Measurements from ENCODE around the gene ZNF26.
"Not testable (repeated sequence)": the region's sequence is repeated elsewhere in the genome, so short reads cannot be mapped to it uniquely, and the experiment has no call there.

The ZNF26 gene, protein sequence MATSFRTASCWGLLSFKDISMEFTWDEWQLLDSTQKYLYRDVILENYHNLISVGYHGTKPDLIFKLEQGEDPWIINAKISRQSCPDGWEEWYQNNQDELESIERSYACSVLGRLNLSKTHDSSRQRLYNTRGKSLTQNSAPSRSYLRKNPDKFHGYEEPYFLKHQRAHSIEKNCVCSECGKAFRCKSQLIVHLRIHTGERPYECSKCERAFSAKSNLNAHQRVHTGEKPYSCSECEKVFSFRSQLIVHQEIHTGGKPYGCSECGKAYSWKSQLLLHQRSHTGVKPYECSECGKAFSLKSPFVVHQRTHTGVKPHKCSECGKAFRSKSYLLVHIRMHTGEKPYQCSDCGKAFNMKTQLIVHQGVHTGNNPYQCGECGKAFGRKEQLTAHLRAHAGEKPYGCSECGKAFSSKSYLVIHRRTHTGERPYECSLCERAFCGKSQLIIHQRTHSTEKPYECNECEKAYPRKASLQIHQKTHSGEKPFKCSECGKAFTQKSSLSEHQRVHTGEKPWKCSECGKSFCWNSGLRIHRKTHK

DNA sequence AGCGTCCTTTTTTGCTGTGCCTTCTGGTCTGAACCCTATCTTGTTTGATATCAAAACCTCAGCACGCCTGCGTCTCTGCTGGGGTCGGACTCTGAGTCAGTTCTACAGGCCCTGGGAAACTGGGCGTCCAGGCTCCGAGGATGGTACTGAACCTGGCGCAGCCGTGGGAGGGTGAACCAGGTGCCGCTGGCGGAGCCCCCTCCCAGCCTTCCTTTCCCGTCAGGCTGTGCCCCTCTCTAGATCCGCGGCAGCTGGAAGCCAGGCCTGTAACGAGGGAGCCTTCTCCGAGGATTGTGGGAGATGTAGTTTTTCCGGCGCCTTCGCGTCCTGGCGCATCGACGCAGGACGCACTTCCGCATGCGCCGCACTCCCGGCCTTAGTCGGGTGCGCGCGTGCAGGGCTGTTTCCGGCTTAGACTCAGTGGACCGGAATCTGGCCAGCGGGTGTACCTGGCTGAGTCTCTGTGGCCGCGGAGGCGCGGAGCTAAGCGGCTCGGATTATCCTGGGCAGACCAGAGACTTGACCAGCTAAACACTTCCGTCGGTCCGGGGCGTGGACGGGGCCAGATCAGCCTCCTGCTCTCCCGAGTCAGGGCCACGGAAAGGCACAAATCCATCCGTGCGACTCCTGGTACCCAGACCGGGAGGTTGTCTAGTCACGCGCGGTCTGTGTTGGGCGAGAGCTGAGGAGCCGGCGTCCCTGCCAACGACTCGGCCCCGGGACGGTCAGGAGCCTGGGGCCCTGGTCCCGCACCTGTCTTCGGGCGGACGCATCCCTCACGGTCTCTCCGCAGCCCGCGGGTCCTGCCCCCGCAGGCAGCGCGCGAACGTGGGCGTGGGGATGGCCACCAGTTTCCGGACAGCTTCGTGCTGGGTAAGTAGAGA lies at the start of gene ZNF26:
Gene ZNF26 (plus strand): TSS at position 367 of the 884 bp plus-strand sequence. CDS start 474 bp downstream, at position 841.
- peak; percentile 65 for DNase-seq

DNA sequence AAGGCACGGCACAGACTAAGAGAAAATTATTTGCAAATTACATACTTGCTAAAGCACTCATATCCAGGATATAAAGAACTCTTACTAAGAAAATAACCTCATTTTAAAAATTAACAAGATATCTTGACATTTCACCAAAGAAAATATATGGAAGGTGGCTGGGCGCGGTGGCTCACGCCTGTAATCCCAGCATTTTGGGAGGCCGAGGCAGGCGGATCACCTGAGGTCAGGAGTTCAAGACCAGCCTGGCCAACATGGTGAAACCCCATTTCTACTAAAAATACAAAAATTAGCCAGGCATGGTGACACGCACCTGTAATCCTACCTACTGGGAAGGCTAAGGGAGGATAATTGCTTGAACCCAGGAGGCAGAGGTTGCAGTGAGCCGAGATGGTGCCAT lies 49.2 kb upstream of the ZNF26 start:
- not testable (repeated sequence) for DNase-seq

DNA sequence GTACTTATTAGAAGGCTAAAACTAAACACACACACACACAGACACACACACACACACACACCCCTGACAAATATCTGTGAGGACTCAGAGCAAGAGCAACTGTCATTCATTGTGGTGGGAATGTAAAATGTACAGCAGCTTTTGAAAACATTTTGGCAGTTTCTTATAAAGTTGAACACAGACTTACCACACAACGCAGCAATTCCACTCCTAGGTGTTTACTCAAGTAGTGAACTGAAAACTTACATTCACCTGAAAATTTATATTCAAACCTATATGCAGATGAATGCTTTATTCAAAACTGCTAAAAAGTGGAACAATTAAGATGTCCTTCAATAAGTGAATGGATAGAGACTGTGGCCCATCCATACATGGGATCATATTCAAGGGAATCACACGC lies 48.7 kb upstream of the ZNF26 start:
- no peak for DNase-seq

DNA sequence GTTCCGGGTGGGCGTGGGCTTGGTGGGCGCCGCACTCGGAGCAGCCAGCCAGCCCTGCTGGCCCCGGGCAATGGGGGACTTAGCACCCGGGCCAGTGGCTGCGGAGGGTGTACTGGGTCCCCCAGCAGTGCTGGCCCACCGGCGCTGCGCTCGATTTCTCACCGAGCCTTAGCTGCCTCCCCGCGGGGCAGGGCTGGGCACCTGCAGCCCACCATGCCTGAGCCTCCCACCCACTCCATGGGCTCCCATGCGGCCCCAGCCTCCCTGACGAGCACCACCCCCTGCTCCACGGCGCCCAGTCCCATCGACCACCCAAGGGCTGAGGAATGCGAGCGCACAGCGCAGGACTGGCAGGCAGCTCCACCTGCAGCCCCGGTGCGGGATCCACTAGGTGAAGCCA lies 47.4 kb upstream of the ZNF26 start:
- DNase-seq, result not testable (repeated sequence)

DNA sequence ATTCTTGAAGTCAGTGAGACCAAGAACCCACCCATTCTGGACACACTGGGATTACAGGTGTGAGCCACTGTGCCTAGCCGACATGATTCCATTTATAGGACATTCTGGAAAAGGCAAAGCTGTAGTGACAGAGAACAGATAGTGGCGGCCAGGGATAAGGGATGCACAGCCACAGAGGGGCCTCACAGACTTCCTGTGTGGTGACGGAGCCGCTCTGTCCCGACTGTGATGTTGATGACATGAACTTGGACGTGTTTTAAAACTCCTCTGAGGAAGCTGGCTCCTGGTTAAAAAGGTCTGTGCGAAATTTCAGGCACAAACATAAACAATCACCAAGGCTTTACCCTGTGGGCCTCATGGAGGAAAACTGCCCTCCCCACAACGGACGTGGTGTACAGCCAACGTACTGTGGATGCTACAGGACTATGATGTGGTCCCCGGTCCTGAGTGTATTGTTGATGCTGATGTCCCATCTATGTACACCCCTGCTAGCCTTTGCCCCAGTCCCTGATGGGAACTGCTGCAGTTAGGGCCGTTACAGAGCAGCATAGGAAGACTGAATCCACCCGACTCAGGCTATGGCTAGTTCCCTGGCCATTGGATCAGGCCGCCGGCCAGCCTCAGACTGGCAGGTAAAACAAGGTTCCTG lies 46.0 kb upstream of the ZNF26 start:
- DNase-seq, result no peak

DNA sequence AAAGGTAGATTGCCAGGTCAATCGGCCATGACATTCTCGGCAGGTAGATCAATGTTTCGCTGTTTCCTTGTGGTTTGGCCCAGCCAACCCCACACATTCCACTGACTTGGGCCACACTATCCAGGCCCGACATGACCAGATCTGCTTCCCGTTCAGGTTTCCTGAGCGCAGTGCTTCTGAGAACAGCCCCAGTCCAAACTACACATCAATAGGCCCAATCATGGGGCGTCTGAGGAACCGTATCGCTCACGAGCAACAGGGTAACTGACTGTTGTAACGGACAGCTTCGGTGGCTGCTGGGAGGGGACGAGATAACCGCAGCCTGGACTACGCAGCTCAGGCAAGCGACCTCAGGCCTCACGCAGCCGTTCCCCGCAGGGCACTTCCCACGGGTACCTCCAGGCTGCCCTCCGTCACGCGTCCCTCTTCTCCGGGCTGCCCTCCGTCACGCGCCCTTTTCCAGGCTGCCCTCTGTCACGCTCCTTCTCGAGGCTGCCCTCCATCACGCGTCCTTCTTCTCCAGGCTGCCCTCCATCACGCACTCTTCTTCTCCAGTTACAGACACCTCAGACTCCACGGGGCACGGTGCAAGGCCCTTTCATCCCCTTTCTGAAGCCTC lies 44.7 kb upstream of the ZNF26 start:
- no peak for DNase-seq

DNA sequence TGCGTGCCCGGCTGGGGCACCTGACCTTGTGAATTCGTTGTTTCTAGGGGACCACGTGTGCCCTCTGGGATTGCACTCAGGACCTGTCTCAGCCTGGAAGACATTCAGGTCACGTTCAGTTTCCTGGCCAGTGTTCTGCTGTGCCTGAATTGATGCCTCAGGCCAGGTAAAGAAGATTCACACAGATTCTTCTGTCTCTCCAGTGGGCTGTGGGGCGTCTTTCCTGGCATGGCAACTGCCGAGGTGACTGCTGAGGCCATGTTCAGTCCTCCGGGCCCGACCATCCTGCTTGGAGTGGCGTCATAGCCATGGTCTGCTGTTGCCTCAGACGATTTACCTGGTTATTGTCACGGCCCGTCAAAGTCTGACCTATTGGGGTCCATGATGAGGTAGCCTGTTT lies 43.6 kb upstream of the ZNF26 start:
- no peak for DNase-seq

DNA sequence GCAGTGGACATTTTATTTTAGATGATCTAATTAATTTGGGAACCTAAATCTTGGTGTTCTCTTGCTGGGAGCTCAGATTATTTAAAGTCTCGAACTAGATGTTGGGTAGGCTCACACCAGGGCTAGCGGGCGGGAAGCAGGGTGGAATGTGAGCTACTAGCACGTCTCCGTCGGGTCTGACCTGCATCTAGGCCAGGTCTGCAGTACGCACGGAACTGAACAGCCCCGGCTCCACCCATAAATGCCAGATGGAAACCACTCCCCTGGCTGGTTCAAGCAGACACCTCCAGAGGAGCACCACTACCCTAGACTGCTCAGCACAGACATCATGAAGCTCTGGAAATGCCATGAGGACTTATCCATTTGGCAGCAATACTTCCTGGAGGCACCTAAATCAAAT lies 40.4 kb upstream of the ZNF26 start:
- DNase-seq, result no peak

DNA sequence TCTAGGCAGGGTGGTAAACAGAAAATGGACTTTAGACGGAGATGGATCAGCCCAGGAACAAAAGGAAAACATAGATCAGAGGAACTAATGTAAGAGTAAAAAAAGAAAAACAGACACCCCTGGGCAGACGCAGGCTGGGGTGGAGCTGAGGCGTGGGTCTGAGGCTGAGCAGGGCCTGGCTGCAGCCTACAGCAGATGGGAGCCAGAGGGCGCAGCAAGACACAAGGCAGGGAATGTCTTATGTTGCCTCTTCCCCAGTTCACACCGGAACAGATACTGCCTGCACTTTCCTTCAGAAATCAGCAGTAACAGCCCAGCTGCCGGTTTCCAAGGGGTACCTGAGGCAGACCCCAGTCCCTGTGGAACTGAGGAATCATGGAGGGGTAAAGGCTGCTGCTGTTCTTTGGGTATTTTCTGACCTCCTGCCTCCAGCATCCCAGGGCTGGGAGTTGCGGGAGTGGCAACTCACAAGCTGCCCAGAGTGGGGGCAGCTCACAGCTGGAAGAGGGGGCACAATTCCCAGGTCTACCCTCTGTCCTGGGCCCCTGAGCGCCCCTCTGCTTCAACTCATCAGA lies 39.8 kb upstream of the ZNF26 start:
- DNase-seq, result no peak

DNA sequence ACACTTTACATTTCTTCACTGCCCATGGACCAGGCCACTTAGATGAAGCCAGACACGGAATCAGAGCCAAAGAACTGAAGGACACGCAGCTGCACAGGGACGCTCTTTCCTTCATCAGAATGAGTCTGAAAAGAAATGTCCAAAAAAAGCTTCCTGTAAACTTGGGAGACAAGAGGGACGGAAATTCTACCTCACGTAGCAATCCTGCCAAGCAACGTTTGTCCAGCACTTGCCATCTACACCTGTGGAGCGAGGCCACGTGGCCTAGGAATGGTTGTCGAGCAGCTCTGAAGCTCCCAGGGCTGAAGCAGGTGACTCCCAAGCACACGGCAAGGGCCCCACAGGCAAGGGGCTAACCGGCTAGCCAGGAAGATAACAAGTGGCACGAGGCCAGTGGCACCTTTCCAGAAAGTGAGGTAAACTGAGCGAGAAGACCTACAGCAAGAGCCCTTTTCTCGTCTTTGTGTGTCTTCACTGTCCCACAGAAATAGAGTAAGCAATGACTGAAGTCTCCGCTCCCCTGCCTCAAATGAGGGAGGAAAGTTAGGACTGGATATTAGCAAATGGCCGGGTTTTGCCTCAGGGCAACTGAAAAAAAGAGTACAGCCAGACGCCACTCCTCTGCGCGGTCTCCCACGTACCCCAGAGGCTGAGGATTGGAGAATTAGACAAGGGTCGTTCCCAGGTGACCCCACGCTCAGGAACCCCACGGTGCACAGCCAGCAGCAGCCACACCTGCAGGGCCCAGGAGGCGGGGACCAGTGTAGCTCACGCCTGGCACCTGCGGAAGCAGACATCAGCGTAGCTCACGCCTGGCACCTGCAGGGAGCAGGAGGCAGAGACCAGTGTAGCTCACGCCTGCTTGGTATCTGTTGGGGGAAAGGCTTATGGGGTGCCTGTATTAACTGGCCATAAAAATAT lies 37.8 kb upstream of the ZNF26 start:
- no peak for DNase-seq

DNA sequence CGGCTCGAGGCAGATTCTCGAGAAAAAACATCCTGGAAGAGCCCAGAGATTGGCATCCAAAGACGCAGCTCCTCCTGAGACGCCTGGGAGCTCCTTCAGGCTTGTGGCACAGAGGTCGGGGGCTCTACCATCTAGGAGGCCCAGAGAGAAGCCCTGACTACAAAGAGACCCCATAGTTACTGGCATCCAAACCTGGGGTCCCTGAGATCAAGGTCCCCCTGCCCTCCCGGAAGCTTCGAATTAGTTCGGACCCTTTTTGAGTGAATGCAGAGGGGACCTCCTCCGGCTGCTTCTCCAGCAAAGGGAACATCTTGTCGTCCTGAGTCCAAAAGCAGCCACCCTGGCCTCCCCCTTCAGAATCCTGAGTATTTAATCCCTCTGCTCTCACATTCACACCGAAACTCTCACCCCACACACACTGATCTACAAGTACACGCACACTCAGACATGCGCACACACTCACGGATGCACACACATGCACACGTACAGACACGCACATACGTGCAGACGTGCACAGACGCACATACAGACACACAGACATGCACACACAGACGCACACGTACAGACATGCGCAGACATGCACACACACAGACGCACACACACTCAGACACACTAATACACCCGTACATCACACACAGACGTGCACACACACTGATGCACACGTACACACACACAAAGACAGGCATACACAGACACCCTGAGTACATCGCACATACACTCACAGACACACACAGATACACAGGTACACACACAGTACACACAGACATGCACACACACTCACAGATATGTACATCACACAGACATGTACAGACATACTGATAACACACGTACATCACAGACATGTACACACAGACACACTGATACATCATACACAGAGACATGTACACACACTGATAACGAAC lies 36.0 kb upstream of the ZNF26 start:
- no peak for DNase-seq

DNA sequence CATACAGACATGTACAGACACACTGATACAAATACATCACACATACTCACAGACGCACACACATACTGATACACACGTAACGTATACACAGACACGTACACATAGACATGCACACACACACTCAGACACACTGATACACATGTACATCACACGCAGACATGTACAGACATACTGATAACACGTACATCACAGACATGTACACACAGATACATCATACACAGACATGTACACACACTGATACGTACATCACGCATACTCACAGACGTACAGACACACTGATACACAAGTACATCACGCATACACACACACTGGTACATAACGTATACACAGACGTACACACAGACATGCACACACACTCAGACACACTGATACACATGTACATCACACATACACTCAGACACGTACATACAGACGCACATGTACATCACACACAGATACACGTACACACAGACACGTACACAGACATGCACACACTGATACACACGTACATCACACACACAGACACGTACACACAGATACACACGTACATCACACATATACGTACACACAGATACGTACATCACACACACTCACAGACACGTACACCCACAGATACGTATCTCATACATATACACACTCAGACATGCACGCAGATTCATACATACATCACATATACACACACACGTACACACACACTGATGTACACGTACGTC lies 35.2 kb upstream of the ZNF26 start:
- no peak for DNase-seq

DNA sequence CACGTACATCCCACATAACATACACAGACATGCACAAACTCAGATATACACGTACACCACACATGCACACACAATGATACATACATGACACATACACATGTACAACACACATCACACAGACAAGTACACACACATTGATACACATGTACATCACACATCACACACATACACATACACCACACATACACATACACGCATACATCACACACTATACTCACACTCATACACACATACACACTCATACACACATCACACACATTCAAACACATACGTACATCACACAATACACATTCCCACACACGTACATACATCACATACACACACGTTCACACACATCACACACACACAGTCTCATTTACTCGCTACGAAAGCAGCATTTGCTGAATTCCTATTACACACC lies 34.5 kb upstream of the ZNF26 start:
- DNase-seq, result no peak

DNA sequence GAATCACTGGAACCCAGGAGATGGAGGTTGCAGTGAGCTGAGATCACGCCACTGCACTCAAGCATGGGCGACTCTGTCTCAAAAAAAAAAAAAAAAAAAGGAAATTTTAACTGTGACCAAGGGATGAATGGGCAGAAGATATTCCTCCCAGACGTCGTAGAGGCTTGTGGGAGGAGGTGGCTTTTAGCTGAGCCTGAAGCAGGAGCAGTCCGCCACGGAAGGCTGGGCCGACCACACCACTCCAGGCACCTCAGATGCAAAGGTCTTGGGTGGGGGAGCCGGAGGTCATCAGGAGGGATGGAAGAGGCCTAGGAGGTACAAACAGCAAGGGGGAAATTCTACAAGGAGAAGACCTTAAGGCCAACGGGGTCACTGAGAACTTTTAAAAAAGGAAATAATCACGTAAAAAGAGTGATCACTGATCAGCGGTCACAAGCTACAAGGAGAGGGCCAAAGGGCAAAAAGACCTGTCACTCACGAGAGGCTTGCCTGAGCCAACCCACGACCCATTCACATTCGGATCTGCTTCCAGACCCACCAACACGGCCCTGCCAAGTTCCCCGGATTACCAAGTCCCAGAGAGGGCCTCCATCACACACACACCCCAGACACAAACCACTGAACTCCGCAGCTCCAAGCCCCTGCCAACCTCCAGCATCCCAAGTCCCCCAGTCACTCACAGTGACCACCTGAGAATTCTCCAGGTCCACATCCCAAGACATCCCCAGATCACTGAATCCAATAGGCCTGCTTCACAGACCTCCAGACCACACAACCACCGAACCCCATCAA lies 33.6 kb upstream of the ZNF26 start:
- no peak for DNase-seq

DNA sequence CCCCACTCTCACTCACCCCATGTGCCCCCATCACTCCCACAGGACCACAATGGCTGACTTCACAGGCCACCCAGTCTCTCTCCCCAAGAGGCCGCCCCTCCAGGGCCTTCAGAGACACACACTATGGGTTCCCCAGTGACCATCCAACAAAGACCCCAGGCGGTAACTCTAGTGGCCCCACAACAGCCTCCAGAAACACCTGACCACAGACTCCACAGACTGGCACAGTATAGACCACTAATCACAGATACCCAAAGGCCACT lies 33.1 kb upstream of the ZNF26 start:
- DNase-seq, result no peak

DNA sequence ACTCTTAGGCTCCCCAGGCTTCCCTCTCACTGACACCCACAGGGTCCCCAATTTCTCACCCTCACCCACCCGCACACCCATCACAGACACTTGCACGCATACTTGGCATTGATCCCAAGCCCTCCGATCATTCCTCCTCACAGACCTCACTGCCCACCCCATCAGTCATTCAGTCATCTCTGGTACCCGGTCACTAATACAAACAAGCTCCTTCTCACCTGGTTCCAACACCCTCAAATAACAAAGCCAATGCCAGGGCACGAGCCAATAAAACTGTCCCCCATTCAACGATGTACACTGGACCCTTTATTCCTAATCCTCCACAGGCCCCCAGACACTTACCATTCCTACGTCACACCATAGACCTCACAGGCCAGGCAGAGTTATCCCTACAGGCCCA lies 32.4 kb upstream of the ZNF26 start:
- DNase-seq, result no peak

DNA sequence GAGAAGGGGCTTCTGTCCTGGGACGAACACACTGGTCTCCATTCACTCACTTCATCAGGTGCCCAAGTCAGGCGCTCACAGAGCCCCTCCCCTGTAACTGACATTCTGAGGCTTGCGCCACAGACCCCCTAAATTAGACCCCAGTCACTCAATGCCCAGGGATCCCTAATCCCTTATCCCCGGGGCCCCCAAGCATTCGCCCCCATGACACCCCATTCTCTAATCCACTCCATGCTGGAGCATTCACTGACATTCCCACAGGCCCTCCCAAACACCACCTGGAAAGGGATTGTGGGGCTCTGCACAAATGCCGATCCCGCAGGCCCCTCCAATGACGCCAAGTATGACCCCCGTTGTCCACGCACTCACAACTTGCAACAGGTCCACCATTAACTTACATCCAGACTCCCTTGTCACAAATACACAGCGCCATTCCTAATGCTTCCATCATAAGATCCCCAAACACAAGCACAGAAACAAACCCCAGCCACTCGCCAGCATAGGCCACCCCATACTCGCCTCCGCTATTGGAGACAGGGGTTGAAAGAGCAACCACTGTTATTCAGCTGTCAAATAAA lies 31.6 kb upstream of the ZNF26 start:
- no peak for DNase-seq

All from SIG-M5 (cell line).